ENCODE data around the gene VCL. TPM values are rescaled to one million over a fixed set of nuclear protein-coding genes. Genes with fewer than 3 reads are reported as not detected.

The VCL gene
- total and polyA plus RNA-seq, 5 donors = 74.6 to 246 (median 216) TPM

- ATAC-seq (no peak), DNase-seq (no peak)
- intact Hi-C loops (cut with DNase I) = no loop called here
- Histone ChIP-seq H3K27me3 (ENCODE audit: control insufficient read depth, insufficient read depth) (no peaks in the 10 kb centered on the region), H3K27ac (ENCODE audit: low read length) (no peak overlapping the region), H3K4me1 (ENCODE audit: control insufficient read depth, insufficient read depth, low read length) (no peaks in the 10 kb centered on the region), H3K9me3 (ENCODE audit: control insufficient read depth, low read length) (no peaks in the 10 kb centered on the region), H3K4me3 (ENCODE audit: low read length) (no peak overlapping the region)
- 93% methylated on average over 7 of the region's 7 CpGs for WGBS
Measured at GRCh38 chr10:74094231-74094630, 96.3 kb downstream of the VCL start.

GRCh38 chr10:74096777-74097176 is 98.9 kb downstream of the VCL start:
- intact Hi-C loops (cut with DNase I) = no loop called here
- no peaks in the 10 kb centered on the region for H3K27me3 ChIP-seq (ENCODE audit: control insufficient read depth, insufficient read depth)
- no peak for DNase-seq
- ATAC-seq = no peak
- no peaks in the 10 kb centered on the region for H3K4me1 ChIP-seq (ENCODE audit: control insufficient read depth, insufficient read depth, low read length)
- 97% methylated on average over 2 of the region's 2 CpGs for WGBS
- no peak overlapping the region for H3K27ac ChIP-seq (ENCODE audit: low read length)
- H3K9me3 ChIP-seq (ENCODE audit: control insufficient read depth, low read length) = no peaks in the 10 kb centered on the region
- H3K4me3 ChIP-seq (ENCODE audit: low read length) = no peak overlapping the region

- H3K4me3 ChIP-seq (ENCODE audit: low read length) = no peak overlapping the region
- intact Hi-C loops (cut with DNase I) = no loop called here
- 91% methylated on average over 9 of the region's 9 CpGs for WGBS
- H3K27ac ChIP-seq (ENCODE audit: low read length) = no peak overlapping the region
- H3K27me3 ChIP-seq (ENCODE audit: control insufficient read depth, insufficient read depth) = no peaks in the 10 kb centered on the region
- ATAC-seq = no peak
- no peaks in the 10 kb centered on the region for H3K9me3 ChIP-seq (ENCODE audit: control insufficient read depth, low read length)
- H3K4me1 ChIP-seq (ENCODE audit: control insufficient read depth, insufficient read depth, low read length) = no peaks in the 10 kb centered on the region
- DNase-seq = no peak
Measured at GRCh38 chr10:74097776-74098175, 99.9 kb downstream of the VCL start.

- intact Hi-C loops (cut with DNase I) = no loop called here
- Histone ChIP-seq H3K9me3 (ENCODE audit: control insufficient read depth, low read length) (no peaks in the 10 kb centered on the region), H3K27ac (ENCODE audit: low read length) (no peak overlapping the region), H3K4me3 (ENCODE audit: low read length) (no peak overlapping the region), H3K27me3 (ENCODE audit: control insufficient read depth, insufficient read depth) (no peaks in the 10 kb centered on the region), H3K4me1 (ENCODE audit: control insufficient read depth, insufficient read depth, low read length) (no peaks in the 10 kb centered on the region)
- no peak for DNase-seq
- WGBS = 92% methylated on average over 3 of the region's 3 CpGs
- no peak for ATAC-seq
Measured at GRCh38 chr10:74099420-74099819, 101.5 kb downstream of the VCL start.

- no peaks in the 10 kb centered on the region for H3K4me1 ChIP-seq (ENCODE audit: control insufficient read depth, insufficient read depth, low read length)
- no peaks in the 10 kb centered on the region for H3K9me3 ChIP-seq (ENCODE audit: control insufficient read depth, low read length)
- WGBS = 94% methylated on average over 3 of the region's 3 CpGs
- ATAC-seq (no peak), DNase-seq (no peak)
- H3K27ac ChIP-seq (ENCODE audit: low read length) = no peak overlapping the region
- H3K4me3 ChIP-seq (ENCODE audit: low read length) = no peak overlapping the region
- H3K27me3 ChIP-seq (ENCODE audit: control insufficient read depth, insufficient read depth) = no peaks in the 10 kb centered on the region
- intact Hi-C loops (cut with DNase I) = no loop called here
Measured at GRCh38 chr10:74099836-74100235, 101.9 kb downstream of the VCL start.

- H3K4me1 ChIP-seq (ENCODE audit: control insufficient read depth, insufficient read depth, low read length) = no peaks in the 10 kb centered on the region
- intact Hi-C loops (cut with DNase I) = no loop called here
- WGBS = 75% methylated on average over 11 of the region's 11 CpGs
- H3K9me3 ChIP-seq (ENCODE audit: control insufficient read depth, low read length) = no peaks in the 10 kb centered on the region
- H3K27me3 ChIP-seq (ENCODE audit: control insufficient read depth, insufficient read depth) = no peaks in the 10 kb centered on the region
- no peak overlapping the region for H3K27ac ChIP-seq (ENCODE audit: low read length)
- DNase-seq (no peak), ATAC-seq (peak in 1 of 2 donors; percentile 31)
- H3K4me3 ChIP-seq (ENCODE audit: low read length) = no peak overlapping the region
Measured at GRCh38 chr10:74103560-74104258, 105.8 kb downstream of the VCL start.

GRCh38 chr10:74104480-74104879 is 106.6 kb downstream of the VCL start:
- H3K27me3 ChIP-seq (ENCODE audit: control insufficient read depth, insufficient read depth) = no peaks in the 10 kb centered on the region
- 78% methylated on average over 5 of the region's 5 CpGs for WGBS
- no peak overlapping the region for H3K27ac ChIP-seq (ENCODE audit: low read length)
- ATAC-seq (no peak), DNase-seq (no peak)
- H3K9me3 ChIP-seq (ENCODE audit: control insufficient read depth, low read length) = no peaks in the 10 kb centered on the region
- no peaks in the 10 kb centered on the region for H3K4me1 ChIP-seq (ENCODE audit: control insufficient read depth, insufficient read depth, low read length)
- no peak overlapping the region for H3K4me3 ChIP-seq (ENCODE audit: low read length)
- intact Hi-C loops (cut with DNase I) = no loop called here

GRCh38 chr10:74104996-74105395 is 107.1 kb downstream of the VCL start:
- Histone ChIP-seq H3K9me3 (ENCODE audit: control insufficient read depth, low read length) (no peaks in the 10 kb centered on the region), H3K27me3 (ENCODE audit: control insufficient read depth, insufficient read depth) (no peaks in the 10 kb centered on the region), H3K4me1 (ENCODE audit: control insufficient read depth, insufficient read depth, low read length) (no peaks in the 10 kb centered on the region), H3K4me3 (ENCODE audit: low read length) (no peak overlapping the region), H3K27ac (ENCODE audit: low read length) (no peak overlapping the region)
- ATAC-seq = no peak
- WGBS = 81% methylated on average over 8 of the region's 8 CpGs
- intact Hi-C loops (cut with DNase I) = no loop called here
- no peak for DNase-seq

GRCh38 chr10:74107391-74107790 is 109.5 kb downstream of the VCL start:
- 59% methylated on average over 4 of the region's 4 CpGs for WGBS
- intact Hi-C loops (cut with DNase I) = no loop called here
- no peak overlapping the region for H3K4me3 ChIP-seq (ENCODE audit: low read length)
- no peak overlapping the region for H3K27ac ChIP-seq (ENCODE audit: low read length)
- no peaks in the 10 kb centered on the region for H3K4me1 ChIP-seq (ENCODE audit: control insufficient read depth, insufficient read depth, low read length)
- H3K9me3 ChIP-seq (ENCODE audit: control insufficient read depth, low read length) = no peaks in the 10 kb centered on the region
- H3K27me3 ChIP-seq (ENCODE audit: control insufficient read depth, insufficient read depth) = no peaks in the 10 kb centered on the region
- DNase-seq (no peak), ATAC-seq (no peak)

- H3K27ac ChIP-seq (ENCODE audit: low read length) = no peak overlapping the region
- DNase-seq = no peak
- no peak for ATAC-seq
- intact Hi-C loops (cut with DNase I) = no loop called here
- no peaks in the 10 kb centered on the region for H3K4me1 ChIP-seq (ENCODE audit: control insufficient read depth, insufficient read depth, low read length)
- no peaks in the 10 kb centered on the region for H3K27me3 ChIP-seq (ENCODE audit: control insufficient read depth, insufficient read depth)
- no peak overlapping the region for H3K4me3 ChIP-seq (ENCODE audit: low read length)
- H3K9me3 ChIP-seq (ENCODE audit: control insufficient read depth, low read length) = no peaks in the 10 kb centered on the region
Measured at GRCh38 chr10:74109452-74109851, 111.5 kb downstream of the VCL start.

- no peak overlapping the region for H3K27ac ChIP-seq (ENCODE audit: low read length)
- 65% methylated on average over 1 of the region's 1 CpG for WGBS
- intact Hi-C loops (cut with DNase I) = no loop called here
- H3K9me3 ChIP-seq (ENCODE audit: control insufficient read depth, low read length) = no peaks in the 10 kb centered on the region
- no peak overlapping the region for H3K4me3 ChIP-seq (ENCODE audit: low read length)
- ATAC-seq = no peak
- no peaks in the 10 kb centered on the region for H3K4me1 ChIP-seq (ENCODE audit: control insufficient read depth, insufficient read depth, low read length)
- no peaks in the 10 kb centered on the region for H3K27me3 ChIP-seq (ENCODE audit: control insufficient read depth, insufficient read depth)
- DNase-seq = no peak
Measured at GRCh38 chr10:74110120-74110519, 112.2 kb downstream of the VCL start.

GRCh38 chr10:74111799-74112198 is 113.9 kb downstream of the VCL start:
- intact Hi-C loops (cut with DNase I) = no loop called here
- ATAC-seq = peak in 1 of 2 donors; percentile 17
- no peak overlapping the region for H3K4me3 ChIP-seq (ENCODE audit: low read length)
- no peak for DNase-seq
- no peaks in the 10 kb centered on the region for H3K4me1 ChIP-seq (ENCODE audit: control insufficient read depth, insufficient read depth, low read length)
- no peaks in the 10 kb centered on the region for H3K27me3 ChIP-seq (ENCODE audit: control insufficient read depth, insufficient read depth)
- WGBS = 95% methylated on average over 14 of the region's 14 CpGs
- H3K27ac ChIP-seq (ENCODE audit: low read length) = no peak overlapping the region
- no peaks in the 10 kb centered on the region for H3K9me3 ChIP-seq (ENCODE audit: control insufficient read depth, low read length)

Measured in right cardiac atrium (tissue), 5 donors.